Uterine smooth muscle cell (primary cell): ENCODE results near the gene RCC1. TPM values are rescaled to one million over a fixed set of nuclear protein-coding genes. Genes with fewer than 3 reads are reported as not detected.

Source experiments
- total RNA-seq: library from RNA; depleted of rRNA; stranded (reverse); fragments of >200 nt; gene quantifications from 2 replicates; pipeline ENCODE4 v1.2.3, GENCODE V29; 2014

Gene RCC1
- 70.5 and 87.7 TPM in 2 replicates for total RNA-seq

GRCh38 chr1:28505406-28506187 lies at the start of gene RCC1:
RCC1 (plus strand) TSS chr1:28506043; CDS start chr1:28529867, 23,824 bp downstream.

GRCh38 chr1:28552758-28553663 lies 47.2 kb downstream of the RCC1 start, which contains the start of gene TRNAU1AP:
TRNAU1AP (plus strand) TSS chr1:28553085; CDS start chr1:28553111, 26 bp downstream.

Other genes with a start within 250 kb of the RCC1 start
- gene SESN2, start 246.5 kb upstream of the RCC1 start, total RNA-seq = 41.4 and 67.0 TPM in 2 replicates
- gene MED18, start 177.0 kb upstream of the RCC1 start, total RNA-seq = 28.0 and 35.6 TPM in 2 replicates
- gene PHACTR4, start 136.3 kb upstream of the RCC1 start, total RNA-seq = 5.2 and 5.9 TPM in 2 replicates
- 24.0 and 33.1 TPM in 2 replicates for gene TRNAU1AP, start 47.0 kb downstream of the RCC1 start, total RNA-seq
- gene RAB42, start 86.2 kb downstream of the RCC1 start, total RNA-seq = 2.3 and 3.2 TPM in 2 replicates
- gene TAF12, start 137.0 kb downstream of the RCC1 start, total RNA-seq = 46.8 and 47.1 TPM in 2 replicates
- not detected in 2 replicates for gene RNU11, start 142.6 kb downstream of the RCC1 start, total RNA-seq
- 7.4 and 10.7 TPM in 2 replicates for gene GMEB1, start 162.7 kb downstream of the RCC1 start, total RNA-seq
- gene YTHDF2, start 230.9 kb downstream of the RCC1 start, total RNA-seq = 53.9 and 63.7 TPM in 2 replicates